GM12892 (cell line): Measurements from ENCODE around the gene SEC24B.

Experiments
- POLR2A ChIP-seq: IDR thresholded peaks from 2 replicates; pipeline ENCODE4 v1.6.1; 2011; ENCODE audit warnings: low read depth, low read length, control low read depth
- POLR2AphosphoS5 ChIP-seq: IDR thresholded peaks from 2 replicates; pipeline ENCODE4 v1.6.1; 2011; ENCODE audit warnings: low read depth, low read length, control low read depth
- TAF1 ChIP-seq: IDR thresholded peaks from 2 replicates; pipeline ENCODE4 v1.6.1; 2011; ENCODE audit warnings: low read depth, mild to moderate bottlenecking, control low read depth, low read length, borderline replicate concordance

DNA sequence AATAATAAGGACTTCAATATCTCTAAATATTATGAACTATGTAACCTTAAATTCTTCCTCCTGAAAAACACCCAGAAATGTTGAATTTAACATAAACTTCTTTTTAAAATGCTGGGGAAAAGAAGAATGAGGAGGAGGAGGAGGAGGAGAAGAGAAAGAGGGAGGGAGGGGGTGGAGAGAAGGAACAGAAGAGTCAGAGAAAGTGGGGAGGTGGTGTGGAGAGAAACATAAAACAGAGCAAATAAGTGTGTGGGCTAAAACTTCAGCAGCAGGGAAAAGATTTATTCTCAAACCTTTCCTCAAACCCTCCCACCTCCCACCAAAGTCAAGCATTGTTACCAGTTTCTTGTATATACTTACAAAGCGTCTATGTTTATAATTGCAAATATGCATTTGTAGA is 34.7 kb upstream of the SEC24B start:
- no peak for TF ChIP-seq POLR2A
- no peak for TF ChIP-seq POLR2AphosphoS5
- TF ChIP-seq TAF1 = no peak
